GM18511 (cell line): ENCODE measurements around the gene MINK1.
A peak's percentile ranks its signal among the peaks of the same experiment; 100 is the strongest.

Experiments
- ATAC-seq: cut with Tn5 transposase; IDR thresholded peaks from one replicate; pipeline ENCODE4 v1.9.1; 2021; ENCODE audit warnings: mild to moderate bottlenecking, moderate library complexity; ENCODE audit not compliant: unreplicated experiment

Gene MINK1

GRCh38 chr17:4810696-4811290 is 22.3 kb upstream of the MINK1 start:
- ATAC-seq, result no peak

DNA sequence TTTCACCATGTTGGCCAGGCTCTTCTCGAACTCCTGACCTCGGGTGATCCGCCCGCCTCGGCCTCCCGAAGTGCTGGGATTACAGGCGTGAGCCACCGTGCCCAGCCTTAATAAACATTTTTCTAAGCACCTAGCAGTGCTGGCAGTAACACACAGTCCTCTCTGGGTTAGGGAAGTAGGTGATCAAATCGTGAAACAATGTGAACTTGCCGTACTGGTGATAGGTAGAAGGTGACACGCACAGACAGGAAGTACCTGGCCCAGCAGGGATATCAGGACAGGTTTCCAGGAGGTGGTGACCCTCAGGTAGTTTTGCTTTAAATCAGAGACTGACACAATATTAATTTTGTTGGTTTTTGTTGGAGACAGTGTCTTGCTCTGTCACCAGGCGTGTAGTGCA is 21.7 kb upstream of the MINK1 start:
- no peak for ATAC-seq

- no peak for ATAC-seq
Measured at GRCh38 chr17:4812690-4813089, 20.4 kb upstream of the MINK1 start.

DNA sequence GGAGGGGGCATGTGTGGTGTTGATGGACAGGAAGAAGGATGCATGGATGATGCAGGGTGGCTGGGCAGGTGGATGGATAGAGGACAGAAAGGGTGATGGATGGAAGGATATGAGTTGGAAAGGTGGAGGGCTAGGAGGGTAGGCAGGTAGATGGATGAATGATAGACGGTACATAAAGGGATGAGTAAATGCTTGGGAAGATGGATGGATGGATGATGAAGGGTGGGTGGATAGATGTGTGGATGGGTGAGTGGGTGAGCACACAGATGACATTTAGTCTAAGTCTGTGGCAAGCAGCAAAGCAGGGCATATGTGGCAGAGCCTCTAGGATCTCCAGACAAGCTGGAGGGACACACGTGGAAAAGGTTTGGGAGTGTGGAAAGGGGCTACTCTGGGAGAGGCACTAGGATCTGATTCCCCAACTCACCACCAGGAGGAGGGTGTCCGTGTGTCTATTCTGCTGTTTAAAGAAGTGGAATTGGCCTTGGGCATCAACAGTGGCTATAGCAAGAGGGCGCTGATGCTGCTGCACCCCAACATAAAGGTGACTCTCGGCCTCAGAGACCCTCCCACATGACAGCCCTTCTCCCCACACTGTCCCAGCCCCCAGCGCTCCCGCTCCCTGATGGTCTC is 18.0 kb upstream of the MINK1 start:
- no peak for ATAC-seq

DNA sequence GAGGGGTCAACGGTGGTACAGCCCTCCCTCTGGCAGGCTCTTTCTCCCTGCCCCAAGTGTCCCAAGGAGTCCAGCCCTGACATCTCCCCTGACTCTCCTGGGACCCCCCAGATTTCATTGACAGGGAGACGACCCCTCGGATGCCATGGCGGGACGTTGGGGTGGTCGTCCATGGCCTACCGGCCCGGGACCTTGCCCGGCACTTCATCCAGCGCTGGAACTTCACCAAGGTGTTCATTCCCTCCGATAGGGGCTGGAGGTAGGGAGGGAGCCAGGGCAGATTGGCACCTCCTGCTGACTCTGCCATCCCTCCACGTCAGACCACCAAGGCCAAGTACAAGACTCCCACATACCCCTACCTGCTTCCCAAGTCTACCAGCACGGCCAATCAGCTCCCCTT is 16.3 kb upstream of the MINK1 start:
- no peak for ATAC-seq

GRCh38 chr17:4818276-4818675 is 14.9 kb upstream of the MINK1 start:
- no peak for ATAC-seq

- ATAC-seq, result no peak
Measured at GRCh38 chr17:4822835-4823234, 10.3 kb upstream of the MINK1 start.

DNA sequence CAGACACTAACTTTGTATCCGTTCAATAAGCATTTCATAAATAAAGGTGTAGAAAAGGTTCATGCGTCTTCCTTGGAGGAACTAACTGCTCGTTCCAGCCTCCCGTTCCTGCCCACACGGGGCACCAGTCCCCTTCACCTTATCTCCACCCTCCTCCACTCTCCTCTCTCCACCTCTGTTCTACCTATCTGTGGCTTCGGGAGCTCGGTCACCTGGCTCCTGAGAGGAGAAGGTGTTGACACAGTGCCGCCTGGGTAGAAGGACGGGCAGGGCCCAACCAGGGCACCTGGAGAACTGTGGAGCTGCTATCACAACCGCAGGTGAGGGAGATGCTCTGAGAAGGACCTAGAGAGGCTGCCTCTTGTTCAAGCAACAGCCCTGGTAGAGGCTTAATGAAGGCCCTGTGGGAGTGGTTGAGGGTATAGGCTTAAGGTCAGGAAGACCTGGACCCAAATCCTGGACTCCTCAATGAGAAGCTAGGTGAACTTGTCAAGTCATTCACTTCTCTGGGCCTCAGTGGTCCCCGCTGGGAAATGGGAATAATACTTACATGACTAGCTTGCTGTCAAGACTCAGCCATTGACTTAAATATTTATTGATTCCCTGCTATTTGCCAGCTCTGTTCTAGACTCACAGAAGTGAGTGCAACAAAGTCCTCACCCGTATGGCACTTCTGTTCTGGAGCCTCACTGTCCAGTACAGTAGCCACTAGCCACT is 9.6 kb upstream of the MINK1 start:
- no peak for ATAC-seq

- ATAC-seq, result no peak
Measured at GRCh38 chr17:4827399-4827798, 5.7 kb upstream of the MINK1 start.

- ATAC-seq, result peak; percentile 37
Measured at GRCh38 chr17:4832829-4833177, 337 bp upstream of the MINK1 start.

DNA sequence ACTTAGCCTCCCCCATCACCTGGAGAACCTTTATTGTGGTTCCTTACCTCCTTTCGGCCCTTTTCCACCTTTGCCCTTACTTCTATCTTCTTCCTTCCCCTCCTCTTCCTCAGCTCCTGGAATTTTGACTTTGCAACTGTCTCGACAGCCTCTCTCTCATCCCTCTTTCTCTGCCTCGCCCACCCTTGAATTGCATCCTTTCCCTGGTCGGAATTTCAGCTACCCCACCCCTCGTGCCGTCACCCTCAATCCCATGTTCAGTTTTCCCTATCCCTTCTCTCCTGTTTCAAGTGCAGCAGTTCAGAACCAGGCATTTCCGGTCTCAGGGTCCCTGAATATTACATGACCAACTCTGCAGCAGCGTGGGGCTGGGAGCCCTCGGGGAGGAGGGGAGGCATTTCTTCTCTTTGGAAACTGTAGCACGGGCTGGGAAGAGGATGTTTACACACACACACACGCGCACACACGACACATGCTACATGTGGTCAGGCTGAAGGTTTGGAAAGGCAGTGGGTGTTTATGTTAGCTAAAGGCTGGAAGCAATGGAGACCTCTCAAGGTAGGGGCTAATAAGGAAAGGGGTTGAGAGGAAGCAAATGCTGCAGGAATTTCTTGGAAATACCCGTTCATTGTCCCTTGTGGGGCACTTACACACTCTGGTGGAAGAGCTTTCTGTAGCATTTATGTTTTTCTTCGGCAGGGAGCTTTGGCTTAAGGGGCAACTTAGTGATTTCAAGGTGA is 971 bp downstream of the MINK1 start:
- no peak for ATAC-seq

DNA sequence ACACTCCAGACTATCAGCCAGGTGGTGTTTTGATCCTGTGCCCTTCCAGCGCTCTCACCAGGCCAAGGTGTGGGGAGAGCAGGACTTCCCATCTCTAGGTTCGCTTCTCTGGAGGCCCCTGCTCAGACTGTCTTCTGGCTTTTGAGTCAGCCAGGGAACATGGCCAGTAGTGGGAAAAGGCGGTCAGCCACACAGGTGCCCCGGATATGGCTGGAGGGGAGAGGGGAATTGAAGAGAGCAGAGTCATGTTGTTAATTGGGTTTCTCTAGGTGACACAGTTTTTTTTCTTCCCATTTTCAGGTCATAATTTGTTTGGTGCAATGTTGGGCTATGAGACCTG is 1.5 kb downstream of the MINK1 start:
- no peak for ATAC-seq

- no peak for ATAC-seq
Measured at GRCh38 chr17:4836221-4836620, 3.1 kb downstream of the MINK1 start.

DNA sequence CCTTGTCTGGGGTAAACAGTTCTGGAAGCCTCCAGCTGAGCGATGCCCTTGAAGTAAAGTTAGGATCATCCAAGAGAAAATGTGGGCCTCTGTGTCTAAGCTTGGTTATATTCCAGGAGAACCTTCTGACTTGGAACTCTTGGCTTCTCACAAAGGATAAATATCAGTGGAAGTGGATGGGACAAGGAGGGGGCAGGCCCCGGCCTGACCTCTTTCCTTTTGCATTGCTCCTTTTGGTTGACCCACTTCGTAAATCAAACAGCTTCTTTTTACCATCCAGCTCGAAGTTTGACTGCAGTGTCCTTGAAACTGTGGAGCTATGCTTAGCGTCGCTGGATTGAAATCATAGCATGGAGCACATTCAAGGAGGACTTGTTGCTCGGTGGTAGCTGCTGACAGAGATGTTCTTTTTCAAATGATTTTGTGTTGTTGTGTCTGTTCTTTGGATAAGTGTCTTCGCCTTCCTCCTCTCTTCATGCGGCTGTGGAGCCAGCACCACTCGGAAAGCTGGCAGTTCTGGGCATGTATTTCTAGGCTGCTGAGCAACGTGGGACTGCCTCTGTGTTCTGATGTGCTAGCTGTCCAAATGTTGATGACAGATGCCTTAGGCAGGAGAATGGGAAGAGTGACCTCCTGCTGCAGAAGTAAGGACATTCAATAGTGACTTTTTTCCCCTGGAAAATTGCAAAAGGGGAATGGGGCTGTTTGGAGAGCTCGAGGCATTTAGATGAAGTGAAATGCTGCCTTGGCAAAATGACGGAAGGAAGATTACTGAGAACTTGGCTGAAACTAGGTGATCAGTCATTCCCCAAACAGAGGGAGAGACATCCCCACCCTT is 4.5 kb downstream of the MINK1 start:
- ATAC-seq, result no peak

DNA sequence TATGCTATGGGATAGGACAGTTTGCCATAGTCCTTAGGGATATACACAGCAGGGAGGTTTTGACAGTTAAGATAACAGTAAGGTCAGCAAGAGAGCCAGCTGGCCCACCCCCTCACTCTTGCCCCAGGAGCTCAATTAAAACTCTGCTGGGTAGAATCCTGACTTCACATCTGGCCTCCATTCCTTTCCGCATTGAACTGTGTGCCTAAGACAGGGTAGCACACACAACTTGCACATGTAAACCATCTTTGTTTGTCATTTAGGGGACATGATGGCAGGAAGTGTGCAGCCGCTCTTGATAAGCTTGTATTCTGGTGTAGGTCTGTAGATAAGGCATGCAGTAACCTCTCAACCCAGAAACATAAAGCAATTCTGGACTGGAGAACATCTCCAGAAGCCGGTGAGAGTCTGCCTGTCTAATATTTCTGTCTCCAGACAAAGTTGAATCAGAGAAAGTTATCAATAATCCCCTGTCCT is 5.2 kb downstream of the MINK1 start:
- ATAC-seq, result no peak

- no peak for ATAC-seq
Measured at GRCh38 chr17:4839221-4839620, 6.1 kb downstream of the MINK1 start.

DNA sequence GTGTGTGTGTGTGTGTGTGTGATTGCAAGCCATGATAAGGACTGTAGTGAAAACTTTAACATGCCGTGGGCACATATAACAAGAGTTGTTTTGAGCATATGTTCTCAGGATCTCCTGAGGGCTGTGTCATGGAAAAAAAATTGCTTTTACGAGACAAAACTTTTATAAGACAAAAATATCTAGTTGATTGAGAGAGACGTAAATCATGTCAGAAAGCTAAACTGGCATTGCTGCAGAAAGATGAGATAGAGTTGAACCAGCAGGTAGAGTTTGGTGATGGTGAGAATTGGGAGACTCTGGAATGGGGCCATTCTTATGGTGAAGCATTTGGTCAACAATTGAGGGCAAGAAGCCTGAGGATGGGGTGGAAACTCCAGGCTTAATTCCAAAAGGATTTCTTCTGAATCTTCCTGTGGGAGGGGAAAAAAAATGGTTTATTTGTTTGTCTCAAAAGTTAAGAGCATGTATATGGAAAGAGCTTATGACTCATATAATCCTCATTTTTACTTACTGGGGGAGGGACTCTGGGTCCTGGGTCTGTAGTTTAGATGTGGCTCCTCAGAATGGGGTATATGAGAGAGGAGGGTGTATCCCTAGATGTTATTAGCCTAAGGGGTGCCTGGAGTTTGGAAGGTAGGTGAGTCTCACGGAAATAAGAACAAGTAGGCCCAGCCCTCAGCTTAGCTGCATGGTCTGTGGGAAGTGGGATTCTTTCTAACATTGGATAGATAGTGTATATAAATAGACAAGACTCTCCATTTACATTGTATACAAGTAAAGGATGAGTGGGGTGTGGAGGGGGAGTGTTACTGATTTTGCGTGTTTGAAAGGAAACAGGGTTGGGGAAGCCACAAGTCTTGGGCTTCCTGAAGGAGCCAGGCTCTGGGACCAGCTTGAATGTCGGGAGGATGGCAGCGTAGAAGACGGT is 7.1 kb downstream of the MINK1 start:
- no peak for ATAC-seq

- no peak for ATAC-seq
Measured at GRCh38 chr17:4840893-4841242, 7.7 kb downstream of the MINK1 start.

GRCh38 chr17:4842376-4842775 is 9.2 kb downstream of the MINK1 start:
- ATAC-seq, result no peak
